Measurements from ENCODE around the gene SPTB. TPM values are rescaled to one million over a fixed set of nuclear protein-coding genes. Genes with fewer than 3 reads are reported as not detected.

Gene SPTB
- total RNA-seq, 2 experiments from 2014 or later, result 0.31 to 0.32 TPM

- DNase-seq, result no peak
- Mint-ChIP-seq H3K36me3 (no peaks in the 10 kb centered on the region), H3K27ac (no peak overlapping the region)
Observed at GRCh38 chr14:64729386-64730060, 150.2 kb downstream of the SPTB start.

DNA sequence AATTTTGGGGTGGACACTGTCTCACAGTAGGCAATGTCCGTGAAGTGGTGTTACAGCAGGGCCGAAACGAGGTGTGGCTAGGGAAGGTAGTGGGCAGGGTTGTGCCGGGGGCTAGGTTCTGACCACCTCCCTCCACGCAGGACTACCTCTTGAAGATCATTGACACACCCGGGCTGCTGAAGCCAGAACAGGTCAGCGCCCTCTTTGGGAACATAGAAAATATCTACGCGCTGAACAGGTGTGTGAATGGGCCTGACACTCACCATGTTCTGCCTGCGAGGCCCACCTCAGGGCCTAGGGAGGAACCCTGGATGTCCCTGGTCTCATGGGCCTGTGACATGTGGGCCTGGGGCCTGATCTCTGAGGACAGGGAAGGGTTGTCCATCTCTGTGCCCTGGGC, 150.9 kb downstream of the SPTB start:
- DNase-seq, result no peak
- Mint-ChIP-seq H3K4me3 (no peak overlapping the region), H3K9me3 (no peaks in the 10 kb centered on the region), H3K27me3 (no peaks in the 10 kb centered on the region), H3K36me3 (no peaks in the 10 kb centered on the region), H3K4me1 (no peaks in the 10 kb centered on the region), H3K27ac (no peak overlapping the region)

More at GRCh38 chr14:64729386-64730060, 150.2 kb downstream of the SPTB start:
- H3K27me3 Mint-ChIP-seq, result no peaks in the 10 kb centered on the region
- no peaks in the 10 kb centered on the region for H3K4me1 Mint-ChIP-seq
- no peaks in the 10 kb centered on the region for H3K9me3 Mint-ChIP-seq
- no peak overlapping the region for H3K4me3 Mint-ChIP-seq

GRCh38 chr14:64728106-64728505, 151.6 kb downstream of the SPTB start:
- H3K27ac Mint-ChIP-seq, result no peak overlapping the region

GRCh38 chr14:64727551-64728071, 152.1 kb downstream of the SPTB start:
- Mint-ChIP-seq H3K4me1 (peaks cover 3% of the 10 kb centered on the region), H3K9me3 (no peaks in the 10 kb centered on the region)
- DNase-seq, result no peak

More at GRCh38 chr14:64728106-64728505, 151.6 kb downstream of the SPTB start:
- H3K36me3 Mint-ChIP-seq, result no peaks in the 10 kb centered on the region
- no peaks in the 10 kb centered on the region for H3K9me3 Mint-ChIP-seq
- no peak overlapping the region for H3K4me3 Mint-ChIP-seq
- no peaks in the 10 kb centered on the region for H3K4me1 Mint-ChIP-seq
- no peak for DNase-seq
- no peaks in the 10 kb centered on the region for H3K27me3 Mint-ChIP-seq

DNA sequence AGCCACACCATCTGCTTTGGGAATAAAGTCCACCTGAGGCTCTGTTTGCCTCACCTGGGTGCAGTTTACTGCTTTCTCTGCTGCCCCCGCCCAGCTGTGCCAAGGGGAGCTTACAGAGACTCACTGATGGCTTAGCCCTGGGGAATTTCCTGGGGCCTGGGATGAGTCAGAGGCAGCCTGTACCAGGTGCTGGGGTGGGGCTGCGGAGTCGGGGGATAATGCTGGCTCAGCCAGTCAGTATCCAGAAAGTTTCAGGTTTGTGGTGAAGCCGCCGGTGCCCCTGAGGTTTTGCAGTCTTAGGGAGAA, 153.2 kb downstream of the SPTB start:
- Mint-ChIP-seq H3K27ac (no peak overlapping the region), H3K36me3 (no peaks in the 10 kb centered on the region)

More at GRCh38 chr14:64727551-64728071, 152.1 kb downstream of the SPTB start:
- H3K4me3 Mint-ChIP-seq, result no peak overlapping the region
- H3K27me3 Mint-ChIP-seq, result no peaks in the 10 kb centered on the region
- no peaks in the 10 kb centered on the region for H3K36me3 Mint-ChIP-seq
- no peak overlapping the region for H3K27ac Mint-ChIP-seq

DNA sequence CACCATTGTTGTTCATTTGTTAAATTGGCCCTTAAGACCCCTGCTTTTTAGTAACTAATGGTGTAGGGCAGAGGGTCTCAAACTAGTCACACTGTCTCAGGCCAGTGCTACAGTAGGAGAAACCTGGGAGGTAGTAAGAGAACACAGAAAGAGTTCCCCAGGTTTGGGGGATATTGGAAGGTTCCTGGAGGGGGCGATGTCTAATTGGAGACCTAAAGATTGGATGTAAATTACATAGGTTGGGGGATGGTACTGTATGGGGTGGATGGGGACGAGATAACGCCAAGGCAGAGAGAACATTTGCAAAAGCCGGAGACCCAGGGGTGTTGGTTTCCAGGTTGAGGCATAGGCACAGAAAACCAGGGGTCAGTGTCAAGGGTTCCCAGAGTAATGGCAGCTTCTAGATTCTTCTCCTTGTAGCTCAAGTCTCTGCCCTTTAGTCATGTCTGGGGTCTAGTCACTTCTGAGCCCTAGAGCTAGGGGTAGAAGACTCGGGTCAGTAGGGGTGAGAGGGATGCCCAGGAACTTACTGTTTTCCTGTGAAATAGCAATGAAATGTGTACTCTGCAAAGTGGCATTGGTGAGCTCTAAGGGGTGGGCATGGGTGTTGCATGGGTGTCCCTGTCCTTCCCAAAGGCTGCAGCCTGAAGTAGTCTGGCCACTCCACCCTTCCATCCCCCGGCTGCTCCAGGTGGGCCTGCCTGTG, 153.7 kb downstream of the SPTB start:
- no peak overlapping the region for H3K27ac Mint-ChIP-seq
- H3K4me1 Mint-ChIP-seq, result peaks cover 5% of the 10 kb centered on the region
- H3K36me3 Mint-ChIP-seq, result no peaks in the 10 kb centered on the region

More for the DNA sequence above, 153.2 kb downstream of the SPTB start:
- no peak for DNase-seq
- Mint-ChIP-seq H3K4me3 (no peak overlapping the region), H3K9me3 (no peaks in the 10 kb centered on the region), H3K4me1 (peaks cover 5% of the 10 kb centered on the region), H3K27me3 (no peaks in the 10 kb centered on the region)

DNA sequence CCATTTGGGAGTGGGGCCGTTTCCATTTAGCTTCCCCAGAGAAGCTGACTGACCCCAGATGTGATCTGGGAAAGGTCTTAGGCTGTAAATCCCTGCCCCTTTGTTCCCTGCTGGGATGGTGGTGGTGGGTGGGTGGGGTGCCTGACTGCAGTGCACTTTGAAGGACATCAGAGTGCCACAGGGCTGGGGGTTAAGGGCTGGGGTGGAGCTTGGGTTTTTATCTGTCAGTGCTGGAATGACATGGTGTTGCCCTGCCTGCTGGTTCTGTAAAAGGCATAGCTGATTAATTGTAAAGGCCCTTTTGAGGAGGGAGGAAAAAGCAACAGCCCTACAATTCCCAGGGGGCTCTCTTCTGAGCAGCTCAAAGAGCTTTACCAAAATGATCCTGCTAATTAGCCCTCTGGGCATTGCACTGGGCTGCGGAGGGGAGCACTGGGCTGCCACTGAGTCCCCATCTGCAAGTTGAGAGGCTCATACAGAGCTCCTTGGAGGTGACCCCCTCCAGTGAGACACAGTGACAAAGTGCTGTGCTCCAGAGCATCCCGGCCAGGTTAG, 154.4 kb downstream of the SPTB start:
- no peaks in the 10 kb centered on the region for H3K27me3 Mint-ChIP-seq
- H3K4me3 Mint-ChIP-seq, result no peak overlapping the region
- peaks cover 5% of the 10 kb centered on the region for H3K4me1 Mint-ChIP-seq
- no peaks in the 10 kb centered on the region for H3K36me3 Mint-ChIP-seq
- H3K9me3 Mint-ChIP-seq, result no peaks in the 10 kb centered on the region
- H3K27ac Mint-ChIP-seq, result no peak overlapping the region
- no peak for DNase-seq

More for the DNA sequence above, 153.7 kb downstream of the SPTB start:
- Mint-ChIP-seq H3K9me3 (no peaks in the 10 kb centered on the region), H3K27me3 (no peaks in the 10 kb centered on the region), H3K4me3 (no peak overlapping the region)
- DNase-seq, result no peak

DNA sequence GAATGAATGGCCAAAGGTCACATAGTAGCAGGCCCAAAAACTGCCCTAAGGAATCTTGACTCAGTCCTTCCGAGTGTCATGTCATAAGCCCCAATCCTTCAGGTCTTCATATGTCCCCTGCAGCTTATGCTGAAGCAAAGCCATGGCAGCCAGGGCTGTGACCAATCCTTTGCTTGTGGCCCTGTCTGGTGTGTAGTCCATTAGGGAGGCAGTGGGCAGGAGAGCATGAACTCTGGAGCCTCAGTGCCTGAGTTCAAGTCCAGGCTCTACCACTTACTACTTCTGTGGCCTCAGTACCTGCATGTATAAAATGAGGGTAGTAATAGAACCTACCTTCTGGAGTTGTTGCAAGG, 155.2 kb downstream of the SPTB start:
- Mint-ChIP-seq H3K27me3 (no peaks in the 10 kb centered on the region), H3K27ac (no peak overlapping the region), H3K4me1 (peaks cover 5% of the 10 kb centered on the region), H3K36me3 (no peaks in the 10 kb centered on the region), H3K4me3 (no peak overlapping the region), H3K9me3 (no peaks in the 10 kb centered on the region)
- DNase-seq, result no peak

DNA sequence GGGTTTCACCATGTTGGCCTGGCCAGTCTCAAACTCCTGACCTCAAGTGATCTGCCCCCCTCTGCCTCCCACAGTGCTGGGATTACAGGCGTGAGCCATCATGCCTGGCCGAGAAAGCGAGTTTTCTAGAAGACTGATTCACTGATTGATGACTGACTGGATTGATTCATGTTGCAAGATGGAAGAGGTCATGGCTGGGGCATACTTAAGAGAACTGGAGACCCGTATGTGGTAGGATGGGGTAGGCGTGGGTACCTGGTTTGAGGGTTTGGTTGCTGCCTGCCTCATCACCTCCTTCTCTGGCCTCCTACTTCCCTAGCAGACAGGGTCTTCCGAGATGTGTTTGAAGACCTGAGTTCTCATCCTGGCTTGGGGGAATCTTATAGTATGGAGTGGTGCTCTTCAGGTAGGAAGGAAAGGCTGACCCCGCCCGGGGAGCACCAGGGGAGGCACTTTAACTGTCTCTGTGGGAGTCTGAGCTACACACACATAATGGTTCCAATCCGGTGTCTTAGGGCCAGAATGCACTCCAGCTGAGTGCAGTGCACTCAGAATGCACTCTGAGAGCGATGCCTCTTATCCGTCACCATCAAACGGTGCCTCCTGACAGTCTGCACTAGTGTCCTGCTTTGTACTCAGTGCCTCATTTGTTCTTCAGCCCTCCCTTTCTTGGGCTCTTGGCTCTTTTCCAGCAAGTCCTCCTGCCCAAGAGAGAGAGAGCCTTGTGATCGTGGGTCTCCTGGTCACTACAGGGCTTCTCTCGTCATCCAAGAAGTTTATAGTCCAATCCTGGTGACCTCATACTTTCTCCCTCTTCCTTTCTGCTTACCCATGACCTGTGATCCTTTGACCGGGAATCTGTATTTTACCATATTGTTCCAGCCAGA, 155.8 kb downstream of the SPTB start:
- no peak overlapping the region for H3K27ac Mint-ChIP-seq

DNA sequence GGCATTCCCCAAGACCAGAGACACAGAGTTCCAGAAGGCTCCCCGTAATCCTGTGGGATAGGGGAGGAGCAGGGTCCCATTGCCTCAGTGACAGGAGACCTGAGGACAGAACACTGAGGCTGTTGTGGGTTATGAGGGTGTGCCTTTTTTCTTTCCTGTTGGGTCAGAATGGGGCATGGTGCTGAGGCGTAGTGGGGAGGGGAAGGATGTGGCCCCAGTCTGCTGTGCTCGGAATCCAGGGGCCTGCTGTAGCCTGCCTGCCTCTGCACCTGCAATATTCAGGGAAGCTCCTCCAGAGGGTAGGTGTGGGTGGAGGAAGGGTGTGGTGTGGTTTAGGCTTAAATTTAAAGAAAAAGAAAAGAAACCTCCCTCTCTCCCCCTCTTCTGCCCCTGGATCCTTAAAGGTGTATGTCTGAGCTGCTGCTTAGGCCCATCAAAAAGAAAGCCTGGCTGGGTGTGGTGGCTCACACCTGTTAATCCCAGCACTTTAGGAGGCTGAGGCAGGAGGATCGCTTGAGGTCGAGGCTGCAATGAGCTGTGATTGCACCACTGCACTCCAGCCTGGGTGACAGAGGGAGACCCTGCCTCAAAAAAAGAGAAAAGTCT, 156.8 kb downstream of the SPTB start:
- Mint-ChIP-seq H3K36me3 (no peaks in the 10 kb centered on the region), H3K4me1 (peaks cover 5% of the 10 kb centered on the region), H3K4me3 (no peak overlapping the region), H3K27me3 (no peaks in the 10 kb centered on the region), H3K9me3 (no peaks in the 10 kb centered on the region), H3K27ac (no peak overlapping the region)
- no peak for DNase-seq

More for the DNA sequence above, 155.8 kb downstream of the SPTB start:
- H3K27me3 Mint-ChIP-seq, result no peaks in the 10 kb centered on the region
- H3K4me1 Mint-ChIP-seq, result peaks cover 5% of the 10 kb centered on the region
- H3K9me3 Mint-ChIP-seq, result no peaks in the 10 kb centered on the region
- no peaks in the 10 kb centered on the region for H3K36me3 Mint-ChIP-seq
- DNase-seq, result no peak
- H3K4me3 Mint-ChIP-seq, result no peak overlapping the region

GRCh38 chr14:64721899-64722298, 157.8 kb downstream of the SPTB start:
- H3K4me3 Mint-ChIP-seq, result no peak overlapping the region
- DNase-seq, result no peak
- no peaks in the 10 kb centered on the region for H3K27me3 Mint-ChIP-seq
- peaks cover 5% of the 10 kb centered on the region for H3K4me1 Mint-ChIP-seq
- H3K27ac Mint-ChIP-seq, result no peak overlapping the region
- H3K9me3 Mint-ChIP-seq, result no peaks in the 10 kb centered on the region
- H3K36me3 Mint-ChIP-seq, result no peaks in the 10 kb centered on the region

GRCh38 chr14:64721391-64721791, 158.3 kb downstream of the SPTB start:
- Mint-ChIP-seq H3K4me3 (no peak overlapping the region), H3K4me1 (peaks cover 5% of the 10 kb centered on the region), H3K27ac (no peak overlapping the region), H3K9me3 (no peaks in the 10 kb centered on the region), H3K36me3 (no peaks in the 10 kb centered on the region), H3K27me3 (no peaks in the 10 kb centered on the region)
- no peak for DNase-seq

GRCh38 chr14:64720131-64720576, 159.6 kb downstream of the SPTB start:
- H3K36me3 Mint-ChIP-seq, result no peaks in the 10 kb centered on the region
- no peak for DNase-seq
- no peak overlapping the region for H3K27ac Mint-ChIP-seq
- H3K27me3 Mint-ChIP-seq, result no peaks in the 10 kb centered on the region
- H3K4me1 Mint-ChIP-seq, result peaks cover 5% of the 10 kb centered on the region
- no peaks in the 10 kb centered on the region for H3K9me3 Mint-ChIP-seq
- no peak overlapping the region for H3K4me3 Mint-ChIP-seq

DNA sequence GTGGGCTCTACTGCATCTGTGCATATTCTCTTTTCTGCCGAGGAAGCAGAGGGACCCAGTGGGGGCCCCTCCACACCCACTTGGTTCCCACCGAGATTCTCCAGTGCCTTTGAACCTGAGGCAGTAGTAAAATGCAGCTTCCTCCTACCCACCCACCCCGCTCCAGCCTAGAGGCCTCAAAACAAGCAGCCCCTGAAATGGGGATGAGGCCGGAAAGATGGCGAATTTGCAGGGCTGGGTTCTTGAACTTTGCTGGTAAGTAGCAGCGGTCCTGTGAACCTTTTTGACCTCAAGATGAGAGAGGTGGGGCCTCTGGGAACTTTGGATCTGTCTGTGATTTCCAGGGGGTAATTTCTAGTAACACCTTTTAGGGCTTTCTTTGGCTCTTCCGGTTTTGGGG, 160.1 kb downstream of the SPTB start:
- H3K36me3 Mint-ChIP-seq, result no peaks in the 10 kb centered on the region
- H3K4me3 Mint-ChIP-seq, result no peak overlapping the region
- DNase-seq, result no peak
- H3K27ac Mint-ChIP-seq, result no peak overlapping the region
- peaks cover 5% of the 10 kb centered on the region for H3K4me1 Mint-ChIP-seq
- peaks cover 2% of the 10 kb centered on the region for H3K27me3 Mint-ChIP-seq
- H3K9me3 Mint-ChIP-seq, result peaks cover under 1% of the 10 kb centered on the region
